HEK293T (cell line): ENCODE measurements around the gene GMPPA.
A peak's percentile ranks its signal among the peaks of the same experiment; 100 is the strongest.

Experiments used
- CTCF ChIA-PET: fragments of 350-600 bp; formaldehyde crosslinking; extraction: SDS; loops from one replicate; lab custom pipeline; 2021; ENCODE audit warnings: antibody characterized with exemption, inconsistent platforms; lab: Yijun Ruan, JAX
- POLR2A ChIA-PET: fragments of 350-600 bp; formaldehyde crosslinking; extraction: SDS; loops from one replicate; lab custom pipeline; 2020; ENCODE audit warnings: antibody characterized with exemption, inconsistent platforms; lab: Yijun Ruan, JAX
- DNase-seq: peaks from one replicate; pipeline ENCODE4 v3.0.0; 2012; ENCODE audit warnings: mixed read lengths; ENCODE audit errors: extremely low spot score
- ARNT ChIP-seq: fragments of 450-650 bp; IDR thresholded peaks from 2 replicates; pipeline ENCODE4 v1.6.1; 2017; ENCODE audit warnings: mild to moderate bottlenecking
- BHLHE40 ChIP-seq: fragments of 450-650 bp; IDR thresholded peaks from 2 replicates; pipeline ENCODE4 v1.6.1; 2016; ENCODE audit warnings: mild to moderate bottlenecking, moderate library complexity, borderline replicate concordance
- CTBP1 ChIP-seq: fragments of 450-650 bp; IDR thresholded peaks from 2 replicates; pipeline ENCODE4 v1.6.1; 2016; ENCODE audit warnings: borderline replicate concordance
- ELF4 ChIP-seq: fragments of 450-650 bp; IDR thresholded peaks from 2 replicates; pipeline ENCODE4 v1.6.1; 2017; ENCODE audit warnings: antibody characterized with exemption
- FOXA1 ChIP-seq: fragments of 450-650 bp; IDR thresholded peaks from 2 replicates; pipeline ENCODE4 v1.6.1; 2016; ENCODE audit warnings: mild to moderate bottlenecking
- FOXK2 ChIP-seq: fragments of 450-650 bp; IDR thresholded peaks from 2 replicates; pipeline ENCODE4 v1.6.1; 2016; ENCODE audit warnings: mild to moderate bottlenecking
- FOXM1 ChIP-seq: fragments of 450-650 bp; IDR thresholded peaks from 2 replicates; pipeline ENCODE4 v1.6.1; 2017; ENCODE audit warnings: mild to moderate bottlenecking, borderline replicate concordance
- HDGF ChIP-seq: fragments of 450-650 bp; IDR thresholded peaks from 2 replicates; pipeline ENCODE4 v1.6.1; 2017; ENCODE audit warnings: antibody characterized with exemption, borderline replicate concordance
- L3MBTL2 ChIP-seq: fragments of 450-650 bp; conservative IDR thresholded peaks from 2 replicates; pipeline ENCODE4 v1.6.1; 2016; ENCODE audit warnings: mild to moderate bottlenecking
- LEF1 ChIP-seq: fragments of 450-650 bp; IDR thresholded peaks from 2 replicates; pipeline ENCODE4 v1.6.1; 2017; ENCODE audit warnings: mild to moderate bottlenecking, borderline replicate concordance
- NFRKB ChIP-seq: fragments of 450-650 bp; IDR thresholded peaks from 2 replicates; pipeline ENCODE4 v1.6.1; 2016; ENCODE audit warnings: mild to moderate bottlenecking, moderate library complexity
- PKNOX1 ChIP-seq: fragments of 450-650 bp; IDR thresholded peaks from 2 replicates; pipeline ENCODE4 v1.6.1; 2016
- SP1 ChIP-seq: fragments of 450-650 bp; IDR thresholded peaks from 2 replicates; pipeline ENCODE4 v1.6.1; 2017
- SUZ12 ChIP-seq: fragments of 450-650 bp; IDR thresholded peaks from 2 replicates; pipeline ENCODE4 v1.6.1; 2016; ENCODE audit warnings: mild to moderate bottlenecking
- TARDBP ChIP-seq: fragments of 450-650 bp; IDR thresholded peaks from 2 replicates; pipeline ENCODE4 v1.6.1; 2016
- ZNF384 ChIP-seq: fragments of 450-650 bp; IDR thresholded peaks from 2 replicates; pipeline ENCODE4 v1.6.1; 2016

Gene GMPPA

GRCh38 chr2:219543596-219544358, 45.1 kb downstream of the GMPPA start, which contains the start of the genes CHPF and TMEM198:
Gene CHPF (minus strand): TSS chr2:219543809. CDS start chr2:219543538, 271 bp downstream.
Gene TMEM198 (plus strand): TSS chr2:219544028. CDS start chr2:219544728, 700 bp downstream.
- CTCF ChIA-PET = interaction anchor here (0.6 to 0.8 kb wide), 3 partner anchors 34 to 564 kb away, joined by 3 read pairs; no protein-coding TSS in a partner anchor
- POLR2A ChIA-PET = interaction anchor here (0.8 to 2.0 kb wide), 7 partner anchors 18 to 185 kb away, joined by 3 to 9 read pairs (median 3); partner anchors contain the start of genes OBSL1 and STK11IP
- DNase-seq = peak; percentile 97
- TF ChIP-seq TARDBP (no peak), HDGF (0 out of 2 replicates have a peak, but pooled peaks have one; percentile 31), SUZ12 (no peak), PKNOX1 (peak; percentile 94), FOXM1 (peak; percentile 75; the same call in 1 of the 2 replicates)

DNA sequence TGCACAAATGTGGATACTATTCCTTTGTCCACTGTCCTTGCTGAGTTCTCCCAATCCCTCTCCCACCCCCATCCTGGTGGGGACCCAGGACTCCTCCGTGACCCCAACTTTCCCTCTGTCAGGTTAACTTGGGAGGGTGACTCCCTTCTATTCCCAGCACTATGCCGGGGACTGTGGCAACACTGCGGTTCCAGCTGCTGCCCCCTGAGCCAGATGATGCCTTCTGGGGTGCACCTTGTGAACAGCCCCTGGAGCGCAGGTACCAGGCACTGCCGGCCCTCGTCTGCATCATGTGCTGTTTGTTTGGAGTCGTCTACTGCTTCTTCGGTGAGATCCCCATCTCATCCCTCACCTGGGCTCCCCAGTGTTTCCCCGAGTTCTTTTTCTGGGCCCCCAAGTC, 45.9 kb downstream of the GMPPA start:
- DNase-seq = no peak
- ChIA-PET POLR2A (interaction anchor here (0.5 to 1.7 kb wide), 2 partner anchors 11 to 27 kb away, joined by 3 to 8 read pairs; partner anchors contain the start of gene OBSL1), CTCF (interaction anchor here (0.7 kb wide), 1 partner anchor 47 kb away, joined by 3 read pairs; no protein-coding TSS in a partner anchor)
- TF ChIP-seq L3MBTL2 (no peak), PKNOX1 (no peak), LEF1 (no peak), SP1 (no peak)

- TF ChIP-seq ELF4 (no peak), ZNF384 (no peak), SUZ12 (no peak), FOXA1 (no peak), TARDBP (no peak), CTBP1 (no peak), FOXM1 (no peak)
- ChIA-PET POLR2A (no interaction called here), CTCF (interaction anchor here (0.9 kb wide), 1 partner anchor 15 kb away, joined by 4 read pairs; no protein-coding TSS in a partner anchor)
- no peak for DNase-seq
These were observed 46.7 kb downstream of the GMPPA start for GRCh38 chr2:219545295-219545942.

DNA sequence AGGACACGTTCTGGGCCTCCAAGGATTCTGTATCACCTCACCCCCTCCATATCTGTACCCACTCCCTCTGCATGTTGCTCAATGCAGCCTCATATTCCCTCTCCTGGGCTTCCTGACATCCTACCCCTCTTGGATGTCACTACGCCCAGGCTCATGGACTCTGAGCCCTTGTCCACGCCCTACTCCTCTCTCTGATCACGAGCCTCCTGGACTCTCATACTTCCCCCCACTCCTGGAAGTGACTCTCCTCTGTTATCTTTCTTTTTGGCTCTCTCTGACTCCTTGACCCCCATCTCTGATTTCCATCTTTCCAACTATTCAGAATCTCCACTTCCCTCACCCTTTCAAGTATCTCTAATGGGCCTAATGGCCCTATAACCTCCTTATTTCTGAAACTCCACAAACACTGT, 47.3 kb downstream of the GMPPA start:
- POLR2A ChIA-PET = no interaction called here
- TF ChIP-seq FOXK2 (no peak), NFRKB (no peak)
- CTCF ChIA-PET = no interaction called here
- DNase-seq = no peak

- DNase-seq = no peak
- CTCF ChIA-PET = no interaction called here
These were observed 48.9 kb downstream of the GMPPA start for GRCh38 chr2:219547621-219548020.

DNA sequence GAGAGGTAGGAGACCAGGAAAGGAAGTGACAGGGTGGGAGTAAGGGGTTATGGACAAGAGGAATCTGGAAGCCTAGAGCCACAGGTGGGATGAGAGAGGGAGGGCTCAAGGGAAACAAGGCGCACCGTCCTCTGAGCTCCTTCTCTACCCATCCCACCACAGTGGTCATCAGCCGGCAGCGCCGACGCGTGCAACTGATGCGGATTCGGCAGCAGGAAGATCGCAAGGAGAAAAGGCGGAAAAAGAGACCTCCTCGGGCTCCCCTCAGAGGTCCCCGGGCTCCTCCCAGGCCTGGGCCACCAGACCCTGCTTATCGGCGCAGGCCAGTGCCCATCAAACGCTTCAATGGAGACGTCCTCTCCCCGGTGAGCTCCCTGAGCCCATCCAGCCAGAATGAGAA, 50.3 kb downstream of the GMPPA start:
- no peak for DNase-seq
- TF ChIP-seq FOXA1 (no peak), L3MBTL2 (no peak), CTBP1 (no peak), NFRKB (no peak), ZNF384 (no peak), ARNT (no peak), ELF4 (no peak), BHLHE40 (no peak), SUZ12 (no peak)
- CTCF ChIA-PET = interaction anchor here (1.7 kb wide), 1 partner anchor 11 kb away, joined by 5 read pairs; no protein-coding TSS in a partner anchor
- POLR2A ChIA-PET = interaction anchor here (1.1 kb wide), 1 partner anchor 49 kb away, joined by 5 read pairs; the partner anchor contains the start of gene STK11IP

More at GRCh38 chr2:219547621-219548020, 48.9 kb downstream of the GMPPA start:
- TF ChIP-seq ELF4 (no peak), L3MBTL2 (no peak), PKNOX1 (no peak), FOXA1 (no peak), ARNT (no peak), HDGF (no peak), ZNF384 (no peak)
- POLR2A ChIA-PET = no interaction called here
